SU-DHL-6 (cell line): ENCODE data around the gene TRPT1.

Source experiments
- H2AFZ ChIP-seq: fragments of 200-600 bp; sonication (generic); 2 replicates; pipeline ENCODE4 v1.6.1; 2014; ENCODE audit warnings: low read depth, mild to moderate bottlenecking, moderate library complexity, mixed read lengths, antibody characterized with exemption, low read length; ENCODE audit not compliant: severe bottlenecking
- H3F3A ChIP-seq: fragments of 200-600 bp; shearing (Covaris generic); 2 replicates; pipeline ENCODE4 v1.6.0; 2016; ENCODE audit warnings: antibody characterized with exemption, mild to moderate bottlenecking; ENCODE audit not compliant: insufficient read depth
- H3K27ac ChIP-seq: fragments of 200-600 bp; sonication (generic); 2 replicates; pipeline ENCODE4 v1.5.1; 2016; ENCODE audit warnings: low read depth, mild to moderate bottlenecking, low read length, moderate library complexity, mixed read lengths
- H3K27me3 ChIP-seq: fragments of 200-600 bp; sonication (generic), shearing (Covaris generic); 2 replicates; pipeline ENCODE4 v1.6.0; 2014; ENCODE audit warnings: mild to moderate bottlenecking, low read length
- H3K36me3 ChIP-seq: fragments of 200-600 bp; sonication (generic); 2 replicates; pipeline ENCODE4 v1.6.1; 2014; ENCODE audit warnings: mild to moderate bottlenecking, low read length, mixed read lengths
- H3K4me2 ChIP-seq: fragments of 300-600, 200-600 bp; shearing (Covaris generic), sonication (generic); 2 replicates; pipeline ENCODE4 v1.6.0; 2014; ENCODE audit warnings: low read length, low read depth, mild to moderate bottlenecking; ENCODE audit not compliant: poor library complexity, severe bottlenecking
- H3K4me3 ChIP-seq: fragments of 200-600 bp; sonication (generic); 2 replicates; pipeline ENCODE4 v1.5.1; 2014; ENCODE audit warnings: antibody characterized with exemption, low read length, mild to moderate bottlenecking, mixed read lengths; ENCODE audit not compliant: insufficient read depth, poor library complexity, severe bottlenecking
- H3K79me2 ChIP-seq: fragments of 200-600 bp; sonication (generic); 2 replicates; pipeline ENCODE4 v1.6.1; 2014; ENCODE audit warnings: mild to moderate bottlenecking, low read length, moderate library complexity; ENCODE audit not compliant: insufficient read depth
- H3K9ac ChIP-seq: fragments of 200-600 bp; sonication (generic); 2 replicates; pipeline ENCODE4 v1.7.0; 2014; ENCODE audit warnings: mild to moderate bottlenecking, low read length
- H3K9me2 ChIP-seq: fragments of 200-600 bp; sonication (generic); replicated peaks from 2 replicates; pipeline ENCODE4 v1.6.1; 2014; ENCODE audit warnings: low read length; ENCODE audit not compliant: insufficient read depth
- H3K9me3 ChIP-seq: fragments of 200-600 bp; sonication (generic); 2 replicates; pipeline ENCODE4 v1.6.1; 2014; ENCODE audit warnings: low read length, mixed read lengths; ENCODE audit not compliant: insufficient read depth
- H4K20me1 ChIP-seq: fragments of 200-600 bp; sonication (generic); 2 replicates; pipeline ENCODE4 v1.6.1; 2014; ENCODE audit warnings: low read depth, mild to moderate bottlenecking, antibody characterized with exemption, low read length, moderate library complexity, mixed read lengths
- EZH2phosphoT487 ChIP-seq: fragments of 200-600 bp; sonication (generic), shearing (Covaris generic); conservative IDR thresholded peaks from 2 replicates; pipeline ENCODE4 v1.6.1; 2018; ENCODE audit warnings: mild to moderate bottlenecking, antibody characterized with exemption, low read length, moderate library complexity, mixed read lengths
- TF ChIP-seq, protein P1 (sequence below): fragments of 200-600 bp; sonication (generic); IDR thresholded peaks from one replicate; pipeline ENCODE4 v1.5.1; 2017; ENCODE audit warnings: antibody characterized with exemption, mild to moderate bottlenecking, low read length, moderate library complexity; ENCODE audit not compliant: insufficient read depth, poor library complexity, severe bottlenecking

The TRPT1 gene

DNA sequence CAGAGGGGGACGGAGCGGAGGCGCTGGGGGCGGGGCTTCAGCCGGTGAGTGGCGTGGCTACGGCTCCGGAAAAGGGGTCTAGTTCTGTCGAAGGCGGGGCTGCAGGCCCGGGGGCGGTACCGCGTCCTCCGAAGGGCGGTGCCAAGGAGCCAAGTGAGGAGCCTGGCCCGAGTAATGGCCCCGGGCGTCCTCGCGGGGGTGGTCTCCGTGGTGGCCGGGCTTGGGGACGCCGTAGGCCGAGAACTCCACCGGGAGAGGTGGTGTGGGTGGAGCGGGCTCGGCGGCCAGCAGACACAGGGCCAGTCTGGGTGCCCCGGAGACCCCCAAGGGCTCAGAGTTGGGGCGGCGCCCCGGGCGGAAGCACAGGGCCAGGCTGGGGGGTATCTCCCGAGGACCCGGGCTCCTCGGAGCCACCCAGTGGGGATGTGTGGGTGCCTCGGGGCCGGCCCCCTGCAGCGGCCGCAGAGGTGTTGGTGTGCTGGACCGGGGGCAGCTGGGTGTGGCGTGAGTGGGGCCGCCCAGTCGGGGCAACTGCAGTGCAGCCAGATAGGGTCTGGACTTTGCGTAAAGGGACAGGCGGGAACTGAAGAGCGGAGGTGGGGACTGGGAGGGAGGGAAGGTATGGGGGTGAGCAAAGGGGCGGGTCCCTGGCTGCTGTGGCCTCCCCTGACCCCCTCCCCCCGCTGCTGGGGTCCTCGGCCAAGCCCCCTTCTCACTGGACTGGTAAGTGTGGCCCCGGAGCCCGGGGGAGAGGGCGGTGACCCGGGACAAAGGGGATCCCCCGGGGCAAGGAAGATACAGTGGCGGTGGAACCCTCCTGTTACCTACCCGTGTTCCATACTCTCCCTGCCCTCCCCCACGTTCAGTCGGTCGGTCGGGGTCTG is 15.7 kb upstream of the TRPT1 start:
- Histone ChIP-seq H3K36me3 (no peaks in the 10 kb centered on the region), H4K20me1 (no peaks in the 10 kb centered on the region), H3K27ac (peak overlapping the region; percentile 71), H3K79me2 (peaks cover 22% of the 10 kb centered on the region), H3K9ac (peak overlapping the region; percentile 72), H3K9me3 (no peaks in the 10 kb centered on the region), H3K4me2 (peak overlapping the region; percentile 93), H3F3A (peaks cover 54% of the 10 kb centered on the region), H2AFZ (no peak overlapping the region), H3K27me3 (no peaks in the 10 kb centered on the region), H3K9me2 (no peaks in the 10 kb centered on the region), H3K4me3 (peak overlapping the region; percentile 78)
- TF ChIP-seq EZH2phosphoT487, result no peak
- TF ChIP-seq, protein P1, sequence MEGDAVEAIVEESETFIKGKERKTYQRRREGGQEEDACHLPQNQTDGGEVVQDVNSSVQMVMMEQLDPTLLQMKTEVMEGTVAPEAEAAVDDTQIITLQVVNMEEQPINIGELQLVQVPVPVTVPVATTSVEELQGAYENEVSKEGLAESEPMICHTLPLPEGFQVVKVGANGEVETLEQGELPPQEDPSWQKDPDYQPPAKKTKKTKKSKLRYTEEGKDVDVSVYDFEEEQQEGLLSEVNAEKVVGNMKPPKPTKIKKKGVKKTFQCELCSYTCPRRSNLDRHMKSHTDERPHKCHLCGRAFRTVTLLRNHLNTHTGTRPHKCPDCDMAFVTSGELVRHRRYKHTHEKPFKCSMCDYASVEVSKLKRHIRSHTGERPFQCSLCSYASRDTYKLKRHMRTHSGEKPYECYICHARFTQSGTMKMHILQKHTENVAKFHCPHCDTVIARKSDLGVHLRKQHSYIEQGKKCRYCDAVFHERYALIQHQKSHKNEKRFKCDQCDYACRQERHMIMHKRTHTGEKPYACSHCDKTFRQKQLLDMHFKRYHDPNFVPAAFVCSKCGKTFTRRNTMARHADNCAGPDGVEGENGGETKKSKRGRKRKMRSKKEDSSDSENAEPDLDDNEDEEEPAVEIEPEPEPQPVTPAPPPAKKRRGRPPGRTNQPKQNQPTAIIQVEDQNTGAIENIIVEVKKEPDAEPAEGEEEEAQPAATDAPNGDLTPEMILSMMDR, result no peak

DNA sequence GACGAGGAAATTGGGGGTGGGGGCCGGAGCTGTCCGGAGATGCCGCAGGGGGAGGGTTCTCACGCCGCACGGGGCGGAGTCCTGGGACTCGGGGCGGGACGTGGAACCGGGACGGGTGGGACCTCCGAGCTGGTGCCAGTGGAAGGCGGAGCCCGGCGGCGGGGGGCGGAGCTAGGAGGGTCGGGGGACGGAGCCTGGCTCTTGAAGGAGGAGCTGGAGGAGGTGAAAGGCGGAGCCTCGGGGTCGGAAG is 15.2 kb upstream of the TRPT1 start:
- peaks cover 21% of the 10 kb centered on the region for H3K79me2 ChIP-seq
- peak overlapping the region; percentile 86 for H3K27ac ChIP-seq
- no peaks in the 10 kb centered on the region for H3K9me2 ChIP-seq
- H3K4me3 ChIP-seq, result peak overlapping the region; percentile 61
- H3F3A ChIP-seq, result peaks cover 54% of the 10 kb centered on the region
- H3K36me3 ChIP-seq, result no peaks in the 10 kb centered on the region
- peak overlapping the region; percentile 72 for H3K9ac ChIP-seq
- no peaks in the 10 kb centered on the region for H3K27me3 ChIP-seq
- no peaks in the 10 kb centered on the region for H4K20me1 ChIP-seq
- TF ChIP-seq, protein P1, result no peak
- no peak for TF ChIP-seq EZH2phosphoT487
- H3K4me2 ChIP-seq, result peak overlapping the region; percentile 61
- no peak overlapping the region for H2AFZ ChIP-seq
- H3K9me3 ChIP-seq, result no peaks in the 10 kb centered on the region

DNA sequence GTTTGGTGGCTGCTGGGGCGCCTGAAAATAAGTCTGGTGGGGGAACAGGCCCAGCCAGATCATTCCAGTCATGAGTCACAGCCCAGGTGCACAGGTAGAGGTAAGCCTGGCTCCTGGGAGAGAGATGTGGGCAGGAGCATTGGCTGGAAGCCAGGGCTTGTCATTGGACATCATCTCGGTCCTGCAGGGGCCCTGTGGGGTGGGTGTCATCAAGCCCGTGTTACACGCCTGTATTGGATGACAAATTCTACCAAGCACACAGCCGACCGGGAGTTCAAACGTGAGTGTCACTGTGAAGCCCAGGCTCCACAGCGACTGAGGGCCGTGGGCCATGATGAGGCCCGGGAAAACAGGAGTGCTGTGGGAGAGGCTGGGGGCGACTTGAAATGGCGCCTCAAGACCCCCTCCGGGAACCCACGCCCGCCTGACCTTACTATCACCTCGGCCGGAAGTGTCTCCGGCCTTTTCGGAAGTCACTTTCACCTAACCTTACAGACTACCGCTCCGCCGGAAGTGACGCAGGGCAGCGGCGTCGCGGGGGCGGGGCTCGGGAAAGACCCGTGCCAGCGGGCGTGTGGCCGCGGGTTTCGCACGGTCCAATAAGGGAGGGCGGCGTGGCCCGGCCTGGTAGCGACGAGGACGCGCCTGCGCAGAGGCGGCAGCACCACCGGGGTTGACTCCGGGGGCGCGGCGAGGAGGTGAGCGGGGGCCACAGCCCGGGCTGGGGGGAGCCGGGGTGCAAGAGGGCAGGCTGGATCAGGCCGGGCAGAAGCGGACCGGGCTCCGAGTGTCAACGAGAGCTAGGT is 14.7 kb upstream of the TRPT1 start, which contains the start of gene FKBP2:
FKBP2 (plus strand) TSS at position 661 of the 806 bp plus-strand sequence. CDS start 1,293 bp downstream, outside the sequence.
- Histone ChIP-seq H3K79me2 (peaks cover 16% of the 10 kb centered on the region), H3K27me3 (no peaks in the 10 kb centered on the region), H3K9me2 (no peaks in the 10 kb centered on the region), H4K20me1 (no peaks in the 10 kb centered on the region), H3K27ac (peak within 1 kb of the TSS; percentile 86), H2AFZ (no peak within 1 kb of the TSS), H3F3A (peaks cover 50% of the 10 kb centered on the region), H3K9ac (peak within 1 kb of the TSS; percentile 72), H3K4me3 (peak within 1 kb of the TSS; percentile 78), H3K36me3 (no peaks in the 10 kb centered on the region), H3K4me2 (peak within 1 kb of the TSS; percentile 93), H3K9me3 (no peaks in the 10 kb centered on the region)
- TF ChIP-seq, protein P1, result no peak
- no peak for TF ChIP-seq EZH2phosphoT487
